Stimulated activated CD8-positive, alpha-beta memory T cell treated with anti-CD3 and anti-CD28 coated beads, Interleukin-15, amount 100 ng/mL, for 24 hours (primary cell): ENCODE data around the gene ZFHX2.

ENCODE experiments used
- DNase-seq: peaks from one replicate; pipeline ENCODE4 v3.0.0-alpha.2; 2020; ENCODE audit warnings: low read depth

ZFHX2 gene

GRCh38 chr14:23518709-23519108 is 32.9 kb downstream of the ZFHX2 start:
- DNase-seq, result no peak

GRCh38 chr14:23517650-23518326 is 33.8 kb downstream of the ZFHX2 start:
- no peak for DNase-seq

DNA sequence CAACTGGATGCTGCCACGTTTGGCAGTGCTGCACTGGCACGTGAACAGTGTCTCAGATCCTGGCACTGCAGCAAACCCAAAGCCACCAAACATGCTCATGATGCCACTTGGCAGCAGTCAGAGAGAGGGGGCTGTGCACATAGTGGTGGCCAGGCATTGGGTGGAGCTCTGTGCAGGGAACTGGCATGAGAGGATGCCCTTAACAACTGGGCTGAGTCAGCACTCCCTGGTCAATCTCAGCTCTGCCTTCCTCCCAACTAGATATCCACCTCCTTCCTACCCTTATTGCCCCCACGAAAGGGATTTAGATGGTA is 37.0 kb downstream of the ZFHX2 start:
- no peak for DNase-seq

- no peak for DNase-seq
Measured at GRCh38 chr14:23513818-23514643, 37.5 kb downstream of the ZFHX2 start.

DNA sequence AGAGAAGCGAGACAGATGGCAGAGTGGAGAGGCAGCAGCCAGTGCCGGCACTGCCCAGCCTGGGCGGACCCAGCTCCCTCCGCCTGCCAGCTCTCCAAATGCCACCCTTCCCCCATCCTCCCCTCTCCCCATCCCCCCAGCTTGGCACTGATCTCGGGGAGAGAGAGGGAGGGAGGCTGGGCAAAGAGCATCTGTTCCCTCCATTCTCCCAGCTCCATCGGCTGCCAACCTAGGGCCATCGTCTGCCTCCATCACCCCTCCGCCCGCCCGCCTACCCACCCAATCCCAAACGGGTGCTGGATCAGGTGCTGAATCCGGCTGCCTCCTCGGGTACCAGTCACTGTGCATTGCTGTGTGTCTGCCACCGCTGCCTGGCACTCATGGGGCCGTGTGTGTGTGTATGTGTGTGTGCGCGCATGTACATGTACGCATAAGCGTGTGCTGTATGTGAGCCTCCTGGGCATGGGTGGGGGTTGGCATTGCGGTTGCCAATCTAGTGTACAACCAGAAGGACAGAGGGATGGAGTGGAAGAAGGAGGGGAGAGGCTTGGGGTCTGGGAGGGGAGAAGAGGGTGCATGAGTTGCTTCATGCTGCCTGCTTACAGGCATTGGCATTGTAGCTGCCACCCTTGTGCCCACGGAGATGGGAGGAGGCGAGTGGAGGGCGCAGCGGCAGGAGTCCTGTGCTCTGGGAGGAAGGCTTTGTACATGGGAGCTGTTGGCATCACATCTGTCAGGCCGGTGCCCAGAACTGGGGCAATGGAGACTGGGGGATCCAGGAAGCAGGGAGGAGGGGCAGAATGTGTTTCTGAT is 38.4 kb downstream of the ZFHX2 start:
- DNase-seq, result no peak

- no peak for DNase-seq
Measured at GRCh38 chr14:23512156-23512555, 39.4 kb downstream of the ZFHX2 start.

GRCh38 chr14:23494223-23494622 is 57.3 kb downstream of the ZFHX2 start:
- DNase-seq, result no peak

DNA sequence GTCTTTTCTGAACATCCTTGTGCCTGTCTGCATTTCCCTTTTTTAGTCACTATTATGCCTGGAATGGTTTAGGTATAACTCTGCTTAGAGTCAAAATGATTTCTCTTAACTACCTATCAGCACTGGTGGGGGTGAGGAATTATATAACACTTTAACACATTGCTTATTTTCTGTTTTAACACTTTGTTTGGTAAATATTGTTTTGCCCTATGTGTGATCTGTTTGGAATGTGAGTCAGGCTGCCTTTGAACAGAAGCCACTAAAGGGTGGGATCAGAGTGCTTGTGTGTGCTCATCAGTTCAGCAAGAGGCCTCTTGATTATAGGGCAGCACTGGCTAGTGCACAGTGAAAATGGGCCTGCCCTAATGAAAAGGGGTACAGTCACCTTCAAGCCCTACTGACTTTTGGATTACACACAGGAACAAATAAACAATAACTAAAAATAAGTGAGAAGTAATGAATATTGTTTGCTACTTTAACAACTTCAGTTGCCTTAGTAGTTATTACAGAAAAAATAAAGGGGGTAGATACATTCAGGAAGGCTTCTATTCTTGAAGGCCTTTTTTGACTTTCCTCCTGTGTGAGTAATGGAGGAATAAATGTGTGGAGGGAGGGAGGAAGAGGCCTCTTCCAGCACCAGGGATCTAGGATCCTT is 58.8 kb downstream of the ZFHX2 start:
- DNase-seq, result no peak

DNA sequence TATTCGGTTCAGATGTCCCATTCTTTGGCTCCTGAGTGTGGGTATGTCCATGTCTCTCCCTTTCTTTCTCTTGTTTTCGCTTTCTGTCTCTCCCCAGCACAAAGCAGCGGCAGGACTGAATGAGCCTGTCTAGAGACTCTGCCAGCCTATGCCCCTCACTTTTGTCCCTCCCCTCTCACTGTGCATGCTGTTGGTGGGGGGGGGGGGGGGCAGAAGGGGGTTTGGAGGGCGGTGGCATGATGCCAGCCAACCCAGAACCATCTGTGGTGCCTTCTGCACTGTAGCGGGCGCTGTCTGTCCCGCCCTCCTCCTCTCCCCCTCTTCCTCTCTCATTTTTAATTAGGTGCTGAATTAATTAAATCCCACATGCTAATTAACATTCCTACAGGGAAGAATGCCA is 64.3 kb downstream of the ZFHX2 start:
- no peak for DNase-seq

DNA sequence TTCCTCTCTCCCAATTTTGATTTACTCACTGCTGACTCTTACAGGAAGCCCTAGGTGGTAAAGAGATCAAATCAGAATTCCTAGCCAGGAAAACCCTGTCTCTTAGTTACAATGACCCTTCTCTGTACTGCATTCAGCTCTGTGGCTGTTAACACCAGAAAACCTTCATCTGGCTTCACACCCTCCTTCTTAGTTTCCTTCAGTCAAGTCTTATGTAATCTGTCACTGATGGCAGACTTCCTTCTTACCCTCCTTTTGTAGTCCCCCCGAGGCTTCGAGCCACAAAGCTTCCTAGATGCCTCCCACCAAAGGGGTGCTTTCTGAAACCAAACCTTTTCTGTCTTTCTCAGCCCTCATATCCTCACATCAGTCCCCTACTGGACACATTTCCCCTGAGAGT is 65.5 kb downstream of the ZFHX2 start:
- no peak for DNase-seq

- DNase-seq, result no peak
Measured at GRCh38 chr14:23485326-23485725, 66.2 kb downstream of the ZFHX2 start.

DNA sequence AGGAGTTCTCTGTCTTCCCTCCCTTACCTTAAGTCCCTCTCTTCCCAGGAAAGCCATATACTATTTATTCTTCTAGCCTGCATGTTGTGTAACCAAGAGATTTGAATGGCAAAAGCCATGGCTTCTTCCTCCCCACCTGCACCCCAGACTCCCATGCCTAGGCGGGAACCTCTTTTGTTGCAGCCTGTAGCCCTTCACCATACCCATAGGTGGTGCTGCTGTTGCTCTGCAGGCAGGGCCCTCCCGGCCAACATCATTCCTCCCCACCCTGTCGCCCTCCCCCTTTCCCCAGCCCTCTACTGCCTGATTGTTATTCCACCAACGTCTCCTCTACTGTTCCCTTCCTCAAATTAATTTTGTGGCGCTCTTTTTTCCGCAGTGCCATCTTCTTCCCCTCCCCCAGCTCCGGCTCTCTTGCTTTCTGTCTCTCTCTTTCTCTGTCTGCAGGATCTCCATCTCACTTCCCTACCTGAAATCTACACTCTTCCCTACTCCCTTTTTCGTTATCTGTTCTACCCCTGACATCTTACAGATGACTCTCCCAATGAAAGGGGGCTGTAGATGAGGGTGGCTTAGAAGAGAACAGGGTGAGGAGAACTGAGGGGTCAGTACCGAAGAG is 68.2 kb downstream of the ZFHX2 start:
- DNase-seq, result no peak

- DNase-seq, result no peak
Measured at GRCh38 chr14:23482823-23483148, 68.8 kb downstream of the ZFHX2 start.

DNA sequence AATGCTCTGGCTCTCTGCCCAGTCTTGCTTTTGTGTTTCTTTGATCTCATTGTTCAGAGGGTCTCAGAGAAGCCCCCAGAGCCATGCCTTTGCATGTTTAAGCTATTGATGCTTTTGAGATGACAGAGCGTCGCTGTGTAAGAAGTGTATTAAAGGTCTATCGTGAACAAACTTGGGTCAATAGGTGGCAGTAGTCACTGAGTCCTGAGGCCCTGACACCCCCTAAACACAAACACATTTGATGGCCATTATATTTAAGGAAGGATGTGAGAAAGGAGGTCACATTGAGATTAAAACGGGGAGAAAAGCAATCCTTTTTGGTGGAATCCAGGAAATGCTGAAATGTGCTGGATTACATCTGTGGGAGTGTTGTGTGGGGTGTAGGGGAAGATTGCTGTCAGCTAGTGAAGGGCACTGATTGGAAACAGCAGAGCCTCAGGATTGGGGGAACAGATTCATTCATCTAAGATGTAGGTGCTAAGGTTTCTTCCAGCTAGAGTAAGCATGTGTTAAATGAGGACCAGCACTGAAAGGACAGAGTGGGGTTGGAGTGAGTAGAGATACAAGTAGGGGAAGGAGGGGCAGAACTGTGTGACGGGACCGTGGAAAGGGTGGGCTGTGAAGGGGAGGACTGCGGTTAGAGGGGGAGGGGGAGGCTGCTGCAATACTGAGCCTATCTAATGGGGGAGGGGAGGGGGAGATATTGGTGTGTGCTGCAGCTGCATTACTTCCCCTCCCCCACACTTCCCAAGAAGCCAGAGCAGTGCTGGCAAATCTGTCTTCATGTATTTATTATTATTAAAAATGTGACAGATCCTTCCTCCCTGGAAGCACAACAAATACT is 69.4 kb downstream of the ZFHX2 start:
- no peak for DNase-seq

DNA sequence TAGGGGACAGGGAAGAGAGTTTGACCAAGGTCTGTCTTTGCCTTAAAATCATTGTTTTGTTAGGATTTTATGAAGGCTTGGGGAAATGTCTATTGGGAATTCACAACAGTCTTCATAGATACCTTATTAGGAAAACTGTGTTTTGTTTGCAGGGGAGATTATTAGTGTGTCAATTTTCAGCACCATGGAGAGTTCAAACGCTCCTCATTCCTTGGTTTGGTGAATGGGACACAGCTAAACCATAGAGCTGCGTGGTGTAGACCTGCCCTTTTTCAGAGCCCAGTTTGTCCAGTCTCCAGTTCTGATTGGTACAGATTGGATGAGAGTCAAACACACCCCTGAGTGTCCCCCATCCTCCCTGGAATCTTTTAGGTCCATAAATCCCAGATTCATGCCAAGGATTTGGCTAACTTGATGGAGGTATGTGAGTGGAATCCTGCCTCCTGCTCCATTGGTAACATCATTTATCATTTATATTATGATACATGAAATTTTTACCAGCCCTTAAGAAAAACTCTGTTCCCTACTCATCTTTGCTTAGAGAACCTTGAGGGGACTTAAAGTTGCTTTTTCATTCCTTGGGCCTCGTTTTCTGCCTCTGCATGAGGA is 70.1 kb downstream of the ZFHX2 start:
- DNase-seq, result no peak

DNA sequence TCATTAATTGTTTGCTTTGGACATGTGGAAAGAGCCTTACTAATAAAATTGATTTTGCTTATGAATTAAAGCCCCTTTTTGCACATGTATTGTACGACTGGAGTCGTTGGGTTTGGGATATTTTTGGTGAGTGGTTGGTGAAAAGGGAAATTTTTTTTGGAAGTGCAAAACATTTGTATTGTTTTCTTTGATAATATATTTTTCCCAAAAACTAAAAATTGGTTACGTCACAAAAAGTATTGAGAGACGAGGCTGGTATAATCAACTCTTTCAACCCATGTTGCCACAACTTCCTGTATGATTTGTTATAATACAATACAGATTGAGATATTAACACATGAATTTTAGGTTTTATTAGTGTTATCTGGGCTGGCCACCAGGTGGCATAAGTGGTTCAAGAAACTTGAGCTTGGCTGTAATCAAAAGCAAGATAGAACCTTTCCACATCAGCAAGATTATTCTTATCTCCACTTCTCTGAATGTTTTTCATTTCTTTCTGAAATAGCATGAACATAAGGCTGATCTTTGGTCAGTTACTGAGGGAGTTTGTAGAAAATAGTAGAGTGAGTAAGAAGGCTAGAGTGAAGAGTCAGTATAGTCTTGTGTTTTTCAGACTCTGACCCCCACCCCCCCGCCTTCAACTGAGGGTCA is 73.3 kb downstream of the ZFHX2 start:
- no peak for DNase-seq

- DNase-seq, result no peak
Measured at GRCh38 chr14:23470947-23471346, 80.6 kb downstream of the ZFHX2 start.
